Stimulated activated naive CD4-positive, alpha-beta T cell treated with Interleukin-2 at 50 U/mL for 16 hours (primary cell): ENCODE measurements around the gene KRTAP2-2.
"Not testable (repeated sequence)": the region's sequence is repeated elsewhere in the genome, so short reads cannot be mapped to it uniquely, and the experiment has no call there.

Experiments used
- DNase-seq: peaks from one replicate; lab custom pipeline; 2025; lab: John Stamatoyannopoulos, UW

Gene KRTAP2-2, protein sequence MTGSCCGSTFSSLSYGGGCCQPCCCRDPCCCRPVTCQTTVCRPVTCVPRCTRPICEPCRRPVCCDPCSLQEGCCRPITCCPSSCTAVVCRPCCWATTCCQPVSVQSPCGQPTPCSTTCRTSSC

GRCh38 chr17:41055130-41055529 lies at the start of gene KRTAP2-2:
TSS of gene KRTAP2-2 (minus strand) at chr17:41055230. CDS start at chr17:41055211, 19 bp downstream.
- not testable (repeated sequence) for DNase-seq

DNA sequence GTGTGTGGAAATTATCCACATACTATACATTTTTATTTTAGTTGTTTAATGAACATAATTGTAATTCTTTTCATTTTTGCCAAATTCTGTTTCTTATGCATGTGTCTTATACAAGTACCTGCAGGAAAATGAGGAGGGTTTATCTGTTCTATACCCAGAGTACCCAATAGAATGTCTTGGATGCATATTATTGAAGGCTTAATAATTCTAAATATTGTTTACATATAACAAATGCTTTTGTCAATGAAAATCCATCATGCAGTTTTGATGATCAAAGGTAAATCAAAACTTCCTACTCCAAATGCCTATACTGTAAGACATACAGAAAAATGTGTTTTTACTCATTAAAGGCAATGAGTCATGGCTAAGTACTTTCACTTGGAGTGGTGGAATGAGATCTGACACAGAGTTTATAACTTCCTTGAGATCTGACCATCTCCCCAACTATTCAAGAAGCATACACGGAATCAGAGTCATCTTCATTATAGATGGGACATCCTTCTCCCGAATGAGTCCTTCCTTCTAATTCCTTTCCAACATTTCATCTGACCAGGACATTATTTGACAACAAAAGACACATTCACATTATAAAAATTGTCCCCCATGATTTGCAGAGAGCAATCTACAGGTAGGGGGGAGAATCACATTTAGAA lies 49.5 kb upstream of the KRTAP2-2 start:
- not testable (repeated sequence) for DNase-seq

DNA sequence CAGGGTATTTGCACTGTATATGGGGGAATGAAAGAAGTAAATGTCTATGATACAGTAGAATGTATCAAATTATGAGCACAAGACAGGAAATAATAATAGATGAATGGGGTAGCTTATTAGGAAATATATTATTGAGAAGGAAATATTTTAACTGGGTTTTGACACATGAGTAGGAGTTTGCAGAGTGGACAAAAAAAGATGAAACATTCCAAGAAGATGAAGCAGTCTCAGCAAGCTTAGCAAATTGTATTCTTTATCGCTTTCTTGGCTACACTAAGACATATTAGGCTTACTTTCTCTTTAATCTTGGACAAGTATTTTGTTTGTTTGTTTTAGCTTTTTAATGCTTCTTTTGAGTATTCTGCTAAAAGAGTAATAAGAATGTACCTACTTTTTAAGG lies 48.9 kb upstream of the KRTAP2-2 start:
- DNase-seq, result no peak

DNA sequence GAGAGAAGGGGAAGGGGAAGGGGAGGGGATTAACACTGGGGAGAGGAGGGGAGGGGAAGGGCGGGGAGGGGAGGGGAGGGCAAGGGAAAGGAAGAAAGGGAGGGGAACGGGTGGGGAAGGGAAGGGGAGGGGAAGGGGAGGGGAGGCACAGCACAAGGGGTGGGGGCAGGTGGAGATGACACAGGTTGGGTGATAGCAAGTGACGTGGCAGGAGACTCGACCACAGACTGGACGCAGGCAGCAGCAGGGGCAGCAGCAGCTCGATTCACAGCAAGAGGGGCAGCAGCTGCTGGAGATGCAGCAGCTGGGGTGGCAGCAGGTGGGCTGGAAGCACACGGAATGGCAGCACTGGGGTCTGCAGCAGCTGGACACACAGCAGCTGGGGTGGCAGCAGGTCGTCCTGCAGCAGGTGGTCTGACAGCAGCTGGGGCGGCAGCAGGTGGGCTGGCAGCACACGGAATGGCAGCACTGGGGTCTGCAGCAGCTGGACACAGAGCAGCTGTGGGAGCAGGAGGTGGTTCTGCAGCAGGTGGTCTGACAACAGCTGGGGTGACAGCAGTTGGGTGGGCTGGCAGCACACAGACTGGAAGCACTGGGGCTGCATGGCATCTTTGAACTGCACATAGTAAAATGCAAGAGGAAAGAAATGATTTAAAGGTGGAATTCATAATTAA lies 46.7 kb upstream of the KRTAP2-2 start, which contains the start of gene KRTAP4-16:
Gene KRTAP4-16 (minus strand): TSS at position 624 of the 674 bp plus-strand sequence. CDS start 0 bp downstream, at position 624.
- no peak for DNase-seq

- not testable (repeated sequence) for DNase-seq
Measured at GRCh38 chr17:41099682-41100480, 44.9 kb upstream of the KRTAP2-2 start.

- DNase-seq, result no peak
Measured at GRCh38 chr17:41098481-41098880, 43.5 kb upstream of the KRTAP2-2 start.

- no peak for DNase-seq
Measured at GRCh38 chr17:41098042-41098441, 43.0 kb upstream of the KRTAP2-2 start, which contains the start of gene KRTAP4-8. TSS of gene KRTAP4-8 (minus strand) at chr17:41098142. CDS start at chr17:41098084, 58 bp downstream.

- no peak for DNase-seq
Measured at GRCh38 chr17:41096055-41096454, 41.0 kb upstream of the KRTAP2-2 start.

DNA sequence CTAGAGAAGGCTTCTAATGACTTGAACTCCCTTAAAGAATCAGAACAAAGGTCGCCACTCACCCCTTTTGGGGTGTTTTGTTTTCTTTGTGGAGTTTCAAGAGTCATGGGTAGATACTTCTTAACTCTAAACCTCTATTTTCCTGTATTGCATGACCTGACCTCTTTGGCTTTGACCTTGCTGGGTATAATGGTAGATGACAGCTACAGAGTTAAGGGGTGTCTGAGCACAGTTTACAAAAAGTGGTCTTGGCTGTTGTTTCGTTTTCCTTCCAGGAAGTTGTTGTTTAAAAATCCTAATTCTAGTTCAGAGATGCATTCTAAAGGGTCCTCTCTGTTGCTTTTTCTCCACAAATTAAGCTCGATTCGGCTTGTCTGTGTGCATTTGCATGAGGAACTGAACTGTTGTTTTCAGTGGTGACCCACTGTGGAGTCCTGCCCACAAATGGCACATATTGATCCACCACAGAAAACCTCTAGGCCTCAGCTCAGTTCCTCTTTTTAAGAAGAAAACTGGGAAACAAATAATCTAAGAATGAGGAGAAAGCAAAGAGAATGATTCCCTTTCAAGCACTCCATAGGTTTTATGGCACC lies 33.8 kb upstream of the KRTAP2-2 start:
- DNase-seq, result not testable (repeated sequence)

DNA sequence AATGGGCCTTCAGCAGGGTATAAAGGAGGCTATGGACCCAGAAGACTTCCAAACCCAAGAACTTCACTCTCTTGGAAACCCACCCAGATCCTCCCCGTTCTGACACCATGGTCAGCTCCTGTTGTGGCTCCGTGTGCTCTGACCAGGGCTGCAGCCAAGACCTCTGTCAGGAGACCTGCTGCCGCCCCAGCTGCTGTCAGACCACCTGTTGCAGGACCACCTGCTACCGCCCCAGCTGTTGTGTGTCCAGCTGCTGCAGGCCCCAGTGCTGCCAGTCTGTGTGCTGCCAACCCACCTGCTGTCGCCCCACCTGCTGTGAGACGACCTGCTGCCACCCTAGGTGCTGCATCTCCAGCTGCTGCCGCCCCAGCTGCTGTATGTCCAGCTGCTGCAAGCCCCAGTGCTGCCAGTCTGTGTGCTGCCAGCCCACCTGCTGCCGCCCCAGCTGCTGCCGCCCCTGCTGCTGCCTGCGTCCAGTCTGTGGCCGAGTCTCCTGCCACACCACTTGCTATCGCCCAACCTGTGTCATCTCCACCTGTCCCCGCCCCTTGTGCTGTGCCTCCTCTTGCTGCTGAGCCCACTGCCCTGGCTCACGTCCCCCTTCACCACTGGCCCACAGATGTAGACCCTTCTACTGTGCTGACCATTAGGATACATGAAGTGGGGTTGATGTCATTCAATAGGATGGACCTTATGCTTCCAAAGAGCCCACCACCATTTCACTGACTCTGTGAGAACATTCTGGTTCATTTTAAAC lies 29.2 kb upstream of the KRTAP2-2 start, which contains the start of gene KRTAP4-7:
Gene KRTAP4-7 (plus strand): TSS at position 51 of the 757 bp plus-strand sequence. CDS start 57 bp downstream, at position 108.
- DNase-seq, result not testable (repeated sequence)

GRCh38 chr17:41083427-41083826 lies 28.4 kb upstream of the KRTAP2-2 start:
- not testable (repeated sequence) for DNase-seq

DNA sequence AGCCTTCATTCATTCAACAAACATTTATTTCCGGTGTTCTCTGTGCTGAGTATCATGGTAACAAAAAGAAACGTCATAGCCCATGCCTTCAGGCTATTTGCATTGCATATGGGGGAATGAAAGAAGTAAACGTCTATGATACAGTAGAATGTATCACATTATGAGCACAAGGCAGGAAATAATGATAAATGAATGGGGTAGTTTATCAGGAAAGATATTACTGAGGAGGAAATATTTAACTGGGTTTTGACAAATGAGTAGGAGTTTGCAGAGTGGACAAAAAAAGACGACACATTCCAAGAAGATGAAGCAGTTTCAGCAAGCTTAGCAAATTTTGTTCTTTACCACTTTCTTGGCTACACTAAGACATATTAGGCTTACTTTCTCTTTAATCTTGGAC lies 27.6 kb upstream of the KRTAP2-2 start:
- no peak for DNase-seq

- DNase-seq, result no peak
Measured at GRCh38 chr17:41076788-41077187, 21.8 kb upstream of the KRTAP2-2 start.

DNA sequence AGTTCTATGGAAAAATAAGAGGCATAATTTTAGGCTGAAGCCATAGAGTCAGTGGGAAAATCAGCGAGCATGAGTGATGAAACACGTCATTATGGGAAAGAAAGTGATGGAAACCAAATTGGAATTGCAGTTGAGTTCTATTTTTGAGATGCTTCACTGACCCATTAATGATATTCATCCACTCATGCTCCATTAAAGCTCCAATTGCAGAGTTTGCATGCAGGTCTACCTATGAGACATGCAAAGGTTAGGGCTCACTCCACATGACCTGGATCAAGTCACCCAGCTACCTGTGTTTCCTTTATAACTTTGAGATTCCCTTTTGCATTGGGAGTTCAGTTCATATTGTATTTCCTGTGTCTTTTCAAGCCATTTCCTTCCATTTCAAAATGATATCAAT lies 18.6 kb upstream of the KRTAP2-2 start:
- DNase-seq, result no peak

DNA sequence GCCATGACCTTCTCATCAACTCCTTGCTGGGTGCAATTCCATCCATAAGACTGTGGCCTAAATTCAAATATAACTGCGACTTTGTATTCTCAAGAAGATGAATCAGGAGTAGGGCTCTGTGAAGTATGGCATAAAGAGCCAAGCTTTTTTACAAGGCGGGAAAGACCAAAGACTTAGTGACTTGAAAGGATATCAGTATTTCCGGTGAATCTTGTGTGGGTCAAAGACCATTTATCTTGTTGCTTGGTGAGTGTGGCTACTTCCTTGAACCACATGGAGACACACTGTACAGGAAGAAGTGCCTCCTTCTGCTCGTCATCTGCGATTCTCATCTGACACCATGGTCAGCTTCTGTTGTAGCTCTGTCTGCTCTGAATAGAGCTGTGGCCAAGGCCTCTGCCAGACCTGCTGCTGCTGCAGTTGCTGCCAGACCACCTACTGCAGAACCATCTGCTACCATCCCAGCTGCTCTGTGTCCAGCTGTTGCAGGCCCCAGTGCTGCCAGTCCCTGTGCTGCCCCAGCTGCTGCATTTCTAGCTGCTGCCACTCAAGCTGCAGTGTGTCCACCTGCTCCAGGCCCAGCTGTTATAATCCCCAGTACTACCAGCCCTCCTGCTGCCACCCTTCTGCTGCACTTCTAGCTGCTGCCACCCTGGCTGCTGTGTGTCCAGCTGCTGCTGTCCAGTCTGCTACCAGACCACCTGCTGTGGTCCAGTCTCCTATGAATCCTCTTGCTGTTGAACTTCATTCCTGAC lies 16.8 kb upstream of the KRTAP2-2 start:
- no peak for DNase-seq

- no peak for DNase-seq
Measured at GRCh38 chr17:41069031-41069430, 14.0 kb upstream of the KRTAP2-2 start.

GRCh38 chr17:41067281-41067680 lies 12.3 kb upstream of the KRTAP2-2 start:
- no peak for DNase-seq

DNA sequence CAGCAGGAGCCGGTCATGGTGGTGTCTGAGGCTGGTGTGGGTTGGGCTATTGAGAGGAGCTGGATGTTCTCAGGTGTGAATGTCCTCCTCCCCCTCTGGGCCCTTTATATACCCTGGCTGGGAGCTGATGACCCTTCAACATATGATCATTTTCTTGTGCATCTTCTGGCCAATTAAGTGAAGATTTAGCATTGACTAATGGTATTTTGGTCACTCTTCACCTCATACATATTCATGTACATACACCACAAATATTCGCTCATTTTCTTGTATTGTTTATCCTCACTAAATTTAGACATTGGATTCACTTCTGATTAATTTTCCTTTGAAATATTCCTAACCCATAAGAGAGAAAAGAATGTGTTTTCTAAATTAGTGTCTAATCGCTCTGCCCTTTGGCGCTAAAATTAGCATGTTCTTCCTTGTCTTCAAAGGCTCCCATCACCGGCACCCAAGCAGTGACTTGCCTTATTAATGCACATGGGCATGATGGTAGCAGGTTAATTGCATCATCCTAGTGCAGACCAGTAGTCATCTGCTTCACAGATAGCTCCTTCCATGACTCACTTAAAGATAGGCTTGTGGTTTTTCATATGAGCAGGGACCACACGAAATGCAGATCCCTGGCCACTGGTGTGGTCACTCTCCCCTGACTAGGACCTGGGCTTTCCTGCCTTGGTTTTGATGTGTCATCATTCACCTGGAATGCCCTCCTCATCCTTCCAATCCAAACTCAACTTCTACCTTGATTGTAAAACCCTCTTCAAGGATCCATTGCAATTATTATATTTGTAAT lies 11.0 kb upstream of the KRTAP2-2 start, which contains the start of gene KRTAP2-4:
Gene KRTAP2-4 (minus strand): TSS at position 51 of the 796 bp plus-strand sequence. CDS start 34 bp downstream, at position 17.
- no peak for DNase-seq

GRCh38 chr17:41065016-41065689 lies 10.1 kb upstream of the KRTAP2-2 start:
- not testable (repeated sequence) for DNase-seq
